Right cardiac atrium (tissue), 5 donors: Measurements from ENCODE around the gene ABCG1. TPM values are rescaled to one million over a fixed set of nuclear protein-coding genes. Genes with fewer than 3 reads are reported as not detected.

Source experiments
- ATAC-seq, 2 donors: fragments of 200-7000 bp; cut with Tn5 transposase; one replicate each; pipeline versions ENCODE4 v1.8.0 to v1.9.1; 2020; ENCODE audit warnings: moderate library complexity in 2 of 2, mild to moderate bottlenecking in 1 of 2
- DNase-seq, 3 donors: peaks; one replicate each; pipeline ENCODE4 v3.0.0-alpha.2; 2020
- H3K27ac ChIP-seq: one replicate; pipeline ENCODE4 v1.5.1; 2013; ENCODE audit warnings: mild to moderate bottlenecking, low read length, control low read depth, moderate library complexity
- H3K27me3 ChIP-seq: one replicate; pipeline ENCODE4 v1.6.1; 2013; ENCODE audit not compliant: control insufficient read depth, insufficient read depth
- H3K4me1 ChIP-seq: one replicate; pipeline ENCODE4 v1.6.1; 2013; ENCODE audit warnings: low read length; ENCODE audit not compliant: control insufficient read depth, insufficient read depth
- H3K4me3 ChIP-seq: one replicate; pipeline ENCODE4 v1.5.1; 2013; ENCODE audit warnings: low read length, control low read depth
- H3K9me3 ChIP-seq: one replicate; pipeline ENCODE4 v1.6.1; 2013; ENCODE audit warnings: low read length; ENCODE audit not compliant: control insufficient read depth
- WGBS: extraction: QIAGEN DNeasy Blood & Tissue Kit; methylation state at CpG from one replicate; pipeline ENCODE4 v1.1.7; 2013; 5-methylcytosine and 5-hydroxymethylcytosine counted together
- intact Hi-C, 4 donors: fragments of 100-400 bp; cut with DNase I; formaldehyde crosslinking; loops; one replicate each; pipeline versions ENCODE4 v1.11.0 to v1.14.0; 2022 to 2023
- polyA plus RNA-seq: library from polyadenylated mRNA; stranded (reverse); fragments of 200-250 nt; gene quantifications from one replicate; pipeline ENCODE4 v1.2.3, GENCODE V29; 2013
- total RNA-seq, 4 donors: library from RNA; stranded (reverse); fragmentation: NEBNext Ultra II Directional; extraction: Animal tissue kit (Norgen Biotek cat#: 25700); gene quantifications; one replicate each; pipeline ENCODE4 v1.2.1, GENCODE V29; 2021
- donor health status: healthy with polysubstance abuse.
- donor health status: DM: no; HTN: yes; CAD: no.
- donor health status: DM: no; HTN: no; CAD: no.
- donor health status: DM: no; HTN: yes; CAD: no; lungs with severe emphysema.
- donor health status: DM: yes; HTN: yes; CAD: no.

ABCG1 gene
- total and polyA plus RNA-seq, 5 donors: 3.6 to 11.5 (median 5.7) TPM

DNA sequence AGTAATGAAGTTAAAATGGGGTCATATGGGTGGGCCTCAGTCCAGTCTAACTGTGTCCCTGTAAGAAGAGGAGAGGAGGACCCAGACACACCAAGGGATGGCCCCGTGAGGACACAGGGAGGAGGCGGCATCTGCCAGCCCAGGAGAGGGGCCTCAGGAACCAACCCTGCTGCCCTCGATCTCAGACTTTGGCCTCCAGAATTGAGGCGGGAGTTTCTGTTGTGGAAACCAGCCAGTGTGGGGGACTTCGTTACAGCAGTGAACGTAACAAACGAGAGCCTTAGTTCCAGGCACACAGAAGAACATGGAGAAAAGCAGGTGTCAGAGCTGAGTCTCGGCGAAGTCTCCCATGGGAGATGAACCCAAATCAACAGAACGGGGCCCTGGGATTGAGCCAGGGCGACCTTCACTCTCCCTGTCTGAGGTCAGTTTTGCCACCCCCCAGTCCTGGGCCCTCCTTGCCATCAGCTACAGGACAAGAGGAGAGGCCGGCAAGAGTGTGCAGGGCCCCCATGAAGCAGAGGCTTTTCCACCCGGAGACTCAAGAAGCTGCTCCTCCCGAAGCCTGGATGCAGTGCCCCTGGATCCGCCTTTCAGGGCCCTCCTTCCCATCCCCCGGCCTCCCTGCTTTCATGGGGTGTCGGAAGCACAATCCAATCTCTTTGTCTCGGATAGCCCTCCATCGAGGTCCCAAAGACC is 59.7 kb downstream of the ABCG1 start:
- Histone ChIP-seq H3K9me3 (no peaks in the 10 kb centered on the region), H3K4me1 (no peaks in the 10 kb centered on the region), H3K4me3 (no peak overlapping the region), H3K27me3 (no peaks in the 10 kb centered on the region), H3K27ac (no peak overlapping the region)
- DNase-seq: peak in 1 of 3 donors; percentile 35
- intact Hi-C loops: no loop called here
- ATAC-seq: no peak
- 90% methylated on average over 19 of the region's 19 CpGs for WGBS

DNA sequence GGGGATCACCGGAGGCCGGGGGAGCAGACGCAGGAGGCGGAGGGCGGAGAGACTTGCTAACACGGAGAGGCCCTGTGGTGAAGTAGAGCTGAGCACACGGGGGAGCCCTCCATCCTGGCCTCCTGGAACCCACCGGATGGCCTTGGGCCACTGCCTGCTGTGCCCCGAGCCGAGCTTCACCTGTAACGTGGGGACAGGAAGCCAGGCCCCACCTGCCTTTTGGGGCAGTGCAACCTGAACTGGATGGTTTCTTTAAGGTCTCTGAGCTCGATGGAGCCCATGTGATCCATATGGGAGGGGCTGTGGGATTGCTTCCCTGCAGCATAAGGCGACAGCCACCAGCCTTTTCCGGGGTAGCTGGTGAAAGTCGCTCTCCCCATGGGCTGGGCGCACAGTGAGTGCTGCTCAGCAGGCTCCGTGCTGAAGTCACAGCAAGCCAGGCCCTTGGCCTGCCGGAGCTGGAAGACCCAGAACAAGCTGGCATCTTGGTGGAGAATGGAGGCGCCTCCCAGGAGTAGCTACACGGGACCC is 60.5 kb downstream of the ABCG1 start:
- 86% methylated on average over 20 of the region's 20 CpGs for WGBS
- no peak for ATAC-seq
- Histone ChIP-seq H3K4me1 (no peaks in the 10 kb centered on the region), H3K4me3 (no peak overlapping the region), H3K27me3 (no peaks in the 10 kb centered on the region), H3K27ac (no peak overlapping the region), H3K9me3 (no peaks in the 10 kb centered on the region)
- intact Hi-C loops: no loop called here
- peak in 1 of 3 donors; percentile 8 for DNase-seq

- no peak for ATAC-seq
- Histone ChIP-seq H3K4me3 (no peak overlapping the region), H3K27me3 (no peaks in the 10 kb centered on the region), H3K27ac (no peak overlapping the region), H3K4me1 (no peaks in the 10 kb centered on the region), H3K9me3 (no peaks in the 10 kb centered on the region)
- intact Hi-C loops: no loop called here
- DNase-seq: peak in 1 of 3 donors; percentile 16
- 88% methylated on average over 11 of the region's 11 CpGs for WGBS
Observed at GRCh38 chr21:42279888-42280287, 60.9 kb downstream of the ABCG1 start.

DNA sequence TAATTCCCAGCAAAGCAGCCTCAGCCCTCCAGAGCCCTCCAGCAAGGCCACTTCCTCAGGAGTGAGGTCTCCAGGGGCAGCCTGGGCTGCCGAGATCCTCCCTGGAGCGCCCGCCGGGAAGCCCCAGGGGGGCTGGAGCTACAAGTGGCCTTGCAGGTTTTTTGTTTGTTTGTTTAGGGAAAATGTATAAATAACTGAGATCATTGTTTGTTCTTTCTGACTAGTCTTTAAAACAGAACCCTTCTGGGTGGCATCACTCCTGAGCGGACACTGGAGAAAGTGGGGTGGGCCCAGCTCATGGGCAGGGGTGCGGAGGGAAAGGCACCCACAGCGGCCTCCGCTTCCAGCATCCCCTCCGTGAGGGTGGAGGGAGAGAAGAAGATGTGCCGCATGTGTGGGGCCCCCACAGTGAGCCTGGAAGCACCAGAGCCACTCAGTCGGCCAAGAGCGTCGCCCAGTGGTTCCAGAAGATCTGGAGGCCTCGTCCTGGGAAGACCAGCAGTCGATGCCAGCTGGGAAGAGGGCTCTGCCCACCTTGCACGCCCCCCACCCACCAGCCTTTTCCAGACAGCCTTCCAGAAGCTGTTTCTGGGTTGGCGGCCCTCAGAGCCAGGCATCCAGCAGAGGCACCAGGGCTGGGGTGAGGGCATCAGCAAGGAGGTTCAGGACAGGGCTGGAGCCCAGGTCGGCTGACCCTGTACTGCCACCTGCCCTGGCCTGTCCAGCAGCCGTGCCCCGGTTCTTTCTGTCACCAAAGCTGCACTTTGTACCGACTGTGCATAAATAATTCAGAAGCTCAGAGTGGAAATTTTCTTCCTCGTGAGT is 61.6 kb downstream of the ABCG1 start:
- intact Hi-C loops: no loop called here

DNA sequence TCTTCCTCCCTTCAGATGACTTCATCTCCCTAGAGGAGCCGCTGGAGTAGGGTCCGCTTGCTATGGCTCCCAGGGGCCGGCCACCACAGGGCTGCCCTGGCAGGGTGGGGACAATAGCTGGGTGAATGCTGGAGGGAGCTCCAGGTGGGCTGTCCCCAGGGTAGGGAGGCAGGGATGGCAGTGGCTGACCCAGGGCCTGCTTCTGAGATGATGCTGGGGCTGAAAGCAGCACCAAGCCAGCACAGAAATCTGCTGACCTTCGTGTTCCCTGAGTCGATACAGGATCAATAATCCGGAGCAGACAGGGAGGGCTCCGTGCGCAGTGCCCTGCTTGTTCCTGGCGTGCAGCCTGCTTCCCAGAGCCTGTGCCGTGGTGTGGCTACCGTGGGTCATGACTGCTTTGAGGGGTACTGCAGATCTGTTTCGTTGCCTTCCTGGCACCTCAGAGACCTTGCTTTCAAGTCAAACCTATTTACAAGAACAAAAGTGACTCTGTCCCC is 62.3 kb downstream of the ABCG1 start:
- ATAC-seq (no peak), DNase-seq (peak in 1 of 3 donors; percentile 10)
- H3K4me3 ChIP-seq: no peak overlapping the region
- 85% methylated on average over 12 of the region's 12 CpGs for WGBS
- no peaks in the 10 kb centered on the region for H3K9me3 ChIP-seq
- H3K27ac ChIP-seq: no peak overlapping the region
- intact Hi-C loops: no loop called here
- no peaks in the 10 kb centered on the region for H3K27me3 ChIP-seq
- H3K4me1 ChIP-seq: no peaks in the 10 kb centered on the region

More for the DNA sequence above, 61.6 kb downstream of the ABCG1 start:
- H3K27me3 ChIP-seq: no peaks in the 10 kb centered on the region
- ATAC-seq (no peak), DNase-seq (peak in 1 of 3 donors; percentile 20)
- no peaks in the 10 kb centered on the region for H3K9me3 ChIP-seq
- H3K27ac ChIP-seq: no peak overlapping the region
- no peaks in the 10 kb centered on the region for H3K4me1 ChIP-seq
- no peak overlapping the region for H3K4me3 ChIP-seq
- 89% methylated on average over 22 of the region's 22 CpGs for WGBS

DNA sequence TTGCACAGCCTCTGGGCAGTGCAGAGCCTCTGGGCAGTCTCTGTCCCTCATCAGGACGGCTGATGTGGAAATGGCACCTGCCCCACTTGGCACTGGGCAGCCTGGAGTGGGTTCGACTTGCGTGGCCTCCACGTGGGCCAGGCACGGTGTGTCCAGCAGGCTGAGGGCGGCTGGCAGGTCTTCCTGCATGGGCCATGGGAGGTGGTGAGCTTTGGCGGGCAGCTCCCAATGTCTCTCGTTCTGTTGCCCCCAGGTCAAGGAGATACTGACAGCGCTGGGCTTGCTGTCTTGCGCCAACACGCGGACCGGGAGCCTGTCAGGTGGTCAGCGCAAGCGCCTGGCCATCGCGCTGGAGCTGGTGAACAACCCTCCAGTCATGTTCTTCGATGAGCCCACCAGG is 63.1 kb downstream of the ABCG1 start:
- peak in 1 of 3 donors; percentile 25 for DNase-seq

DNA sequence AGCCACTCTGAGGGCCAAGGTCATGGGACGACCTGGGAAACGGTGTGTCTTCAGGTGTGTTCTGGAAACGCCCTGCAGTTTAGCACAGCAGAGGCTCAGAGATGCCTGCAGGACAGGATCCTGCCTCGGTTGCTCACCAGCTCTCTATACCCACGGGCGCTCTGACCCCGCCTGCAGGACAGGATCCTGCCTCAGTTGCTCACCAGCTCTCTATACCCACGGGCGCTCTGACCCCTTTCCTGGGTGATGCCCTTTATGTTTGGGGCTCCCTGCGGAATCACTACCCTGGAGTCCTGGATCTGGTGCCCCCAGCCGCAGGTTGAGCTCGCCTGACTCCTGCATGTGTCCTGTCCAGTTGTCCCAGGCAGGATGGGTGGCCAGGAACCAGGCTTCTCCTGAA is 63.8 kb downstream of the ABCG1 start:
- H3K27me3 ChIP-seq: no peaks in the 10 kb centered on the region
- H3K9me3 ChIP-seq: no peaks in the 10 kb centered on the region
- WGBS: 90% methylated on average over 12 of the region's 12 CpGs
- intact Hi-C loops: no loop called here
- H3K4me3 ChIP-seq: no peak overlapping the region
- no peak overlapping the region for H3K27ac ChIP-seq
- no peak for ATAC-seq
- DNase-seq: peak in 1 of 3 donors; percentile 29
- no peaks in the 10 kb centered on the region for H3K4me1 ChIP-seq

More for the DNA sequence above, 63.1 kb downstream of the ABCG1 start:
- intact Hi-C loops: no loop called here
- no peak for ATAC-seq
- H3K27me3 ChIP-seq: no peaks in the 10 kb centered on the region
- H3K27ac ChIP-seq: no peak overlapping the region
- 95% methylated on average over 18 of the region's 18 CpGs for WGBS
- H3K4me3 ChIP-seq: no peak overlapping the region
- H3K9me3 ChIP-seq: no peaks in the 10 kb centered on the region
- no peaks in the 10 kb centered on the region for H3K4me1 ChIP-seq

DNA sequence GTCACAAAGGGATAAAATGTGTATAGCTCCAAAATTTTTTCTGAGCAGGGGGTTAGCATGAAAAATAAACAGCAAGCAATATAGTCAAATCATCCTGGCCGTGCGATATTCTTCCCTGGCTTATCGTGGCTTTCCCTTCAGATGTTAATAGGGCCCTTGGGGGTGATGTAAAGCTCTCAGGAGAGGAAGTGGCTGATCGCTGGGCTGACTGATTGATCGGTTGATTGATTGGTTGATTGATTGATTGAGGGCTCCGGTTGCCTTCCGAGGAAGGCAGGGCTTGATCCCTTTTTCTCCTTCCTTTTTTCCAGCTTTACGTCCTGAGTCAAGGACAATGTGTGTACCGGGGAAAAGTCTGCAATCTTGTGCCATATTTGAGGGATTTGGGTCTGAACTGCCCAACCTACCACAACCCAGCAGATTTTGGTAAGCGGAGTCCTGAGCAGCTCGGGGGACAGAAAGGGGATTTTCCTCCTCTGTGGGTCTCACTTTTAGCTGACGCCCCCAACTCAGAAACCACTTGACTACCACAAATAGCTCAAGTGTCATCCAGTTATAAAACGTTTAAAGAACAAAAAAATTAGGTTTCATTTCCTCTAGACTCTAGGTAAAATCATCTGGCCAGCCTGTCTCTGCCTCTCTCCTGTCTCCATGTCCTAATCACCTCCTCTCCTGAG is 66.8 kb downstream of the ABCG1 start:
- intact Hi-C loops: no loop called here
- DNase-seq: no peak
- H3K27me3 ChIP-seq: no peaks in the 10 kb centered on the region
- no peak overlapping the region for H3K27ac ChIP-seq
- ATAC-seq: no peak
- H3K4me1 ChIP-seq: no peaks in the 10 kb centered on the region
- H3K9me3 ChIP-seq: no peaks in the 10 kb centered on the region
- WGBS: 85% methylated on average over 13 of the region's 13 CpGs
- no peak overlapping the region for H3K4me3 ChIP-seq

- H3K27ac ChIP-seq: no peak overlapping the region
- H3K4me3 ChIP-seq: no peak overlapping the region
- no peaks in the 10 kb centered on the region for H3K9me3 ChIP-seq
- H3K4me1 ChIP-seq: no peaks in the 10 kb centered on the region
- intact Hi-C loops: no loop called here
- DNase-seq: no peak
- no peak for ATAC-seq
- WGBS: 87% methylated on average over 12 of the region's 12 CpGs
- H3K27me3 ChIP-seq: no peaks in the 10 kb centered on the region
Observed at GRCh38 chr21:42286416-42286815, 67.5 kb downstream of the ABCG1 start.

DNA sequence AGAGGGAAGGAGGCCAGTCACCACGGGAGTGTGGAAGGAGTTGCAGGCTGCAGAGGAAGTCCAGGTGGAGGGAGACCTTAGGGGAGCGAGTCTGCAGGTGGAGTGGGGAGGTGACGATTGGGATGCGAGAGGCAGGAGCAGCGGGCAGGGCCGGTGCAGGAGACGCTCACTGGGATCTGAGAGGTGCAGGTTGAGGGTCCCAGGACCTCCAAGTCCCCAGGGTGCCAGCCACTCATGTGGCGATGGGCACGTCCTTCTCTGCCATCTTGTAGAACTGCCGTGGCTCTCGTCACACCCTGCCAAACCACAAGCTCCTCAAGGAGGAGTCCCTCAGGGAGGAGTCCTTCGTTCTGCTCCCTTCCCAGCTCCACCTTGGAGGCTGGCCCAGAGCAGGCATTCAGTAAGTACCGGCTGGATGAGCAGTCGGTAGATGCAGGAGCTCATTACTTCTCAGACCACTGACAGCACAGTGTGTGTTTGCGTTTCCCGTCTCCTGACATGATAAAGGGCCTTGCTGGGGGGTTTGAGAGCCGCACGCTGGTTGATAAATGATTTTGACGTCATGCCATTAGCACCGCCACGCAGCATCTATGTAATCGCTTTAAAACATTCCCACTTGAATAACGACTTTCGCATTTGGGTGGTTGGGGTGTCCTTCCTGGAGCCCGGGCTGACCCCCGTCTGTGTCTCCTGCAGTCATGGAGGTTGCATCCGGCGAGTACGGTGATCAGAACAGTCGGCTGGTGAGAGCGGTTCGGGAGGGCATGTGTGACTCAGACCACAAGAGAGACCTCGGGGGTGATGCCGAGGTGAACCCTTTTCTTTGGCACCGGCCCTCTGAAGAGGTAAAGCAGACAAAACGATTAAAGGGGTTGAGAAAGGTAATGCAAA is 68.5 kb downstream of the ABCG1 start:
- H3K27ac ChIP-seq: no peak overlapping the region
- no peaks in the 10 kb centered on the region for H3K4me1 ChIP-seq
- DNase-seq (peak in 1 of 3 donors; percentile 33), ATAC-seq (no peak)
- H3K27me3 ChIP-seq: no peaks in the 10 kb centered on the region
- no peaks in the 10 kb centered on the region for H3K9me3 ChIP-seq
- WGBS: 88% methylated on average over 36 of the region's 36 CpGs
- intact Hi-C loops: no loop called here
- H3K4me3 ChIP-seq: no peak overlapping the region
